Vagina (tissue), 2 donors: ENCODE measurements around the gene SORCS1.

Experiments
- POLR2A ChIP-seq, 2 donors: fragments of 450-650 bp; IDR thresholded peaks; one replicate each; pipeline ENCODE4 v1.6.1; 2017; ENCODE audit warnings: antibody characterized with exemption in 2 of 2, mild to moderate bottlenecking in 2 of 2, moderate library complexity in 2 of 2
- POLR2AphosphoS5 ChIP-seq, 2 donors: sonication (generic); formaldehyde crosslinking; IDR thresholded peaks; one replicate each; pipeline ENCODE4 v1.9.0; 2017; ENCODE audit warnings: antibody characterized with exemption in 2 of 2, mild to moderate bottlenecking in 2 of 2, low read depth in 1 of 2; ENCODE audit not compliant: insufficient read depth in 1 of 2
- TF ChIP-seq, protein P1 (sequence below), 3 experiments: fragments of 450-650 bp in 2 of 3; fragments of 200-600 bp in 1 of 3; sonication (generic) in 1 of 3; IDR thresholded peaks; one replicate each; pipeline ENCODE4 v1.5.1; 2017 to 2019; ENCODE audit warnings: antibody characterized with exemption in 3 of 3, mild to moderate bottlenecking in 2 of 3, moderate library complexity in 2 of 3

GRCh38 chr10:106982268-106982667, 182.2 kb downstream of the SORCS1 start:
- TF ChIP-seq, protein P1, sequence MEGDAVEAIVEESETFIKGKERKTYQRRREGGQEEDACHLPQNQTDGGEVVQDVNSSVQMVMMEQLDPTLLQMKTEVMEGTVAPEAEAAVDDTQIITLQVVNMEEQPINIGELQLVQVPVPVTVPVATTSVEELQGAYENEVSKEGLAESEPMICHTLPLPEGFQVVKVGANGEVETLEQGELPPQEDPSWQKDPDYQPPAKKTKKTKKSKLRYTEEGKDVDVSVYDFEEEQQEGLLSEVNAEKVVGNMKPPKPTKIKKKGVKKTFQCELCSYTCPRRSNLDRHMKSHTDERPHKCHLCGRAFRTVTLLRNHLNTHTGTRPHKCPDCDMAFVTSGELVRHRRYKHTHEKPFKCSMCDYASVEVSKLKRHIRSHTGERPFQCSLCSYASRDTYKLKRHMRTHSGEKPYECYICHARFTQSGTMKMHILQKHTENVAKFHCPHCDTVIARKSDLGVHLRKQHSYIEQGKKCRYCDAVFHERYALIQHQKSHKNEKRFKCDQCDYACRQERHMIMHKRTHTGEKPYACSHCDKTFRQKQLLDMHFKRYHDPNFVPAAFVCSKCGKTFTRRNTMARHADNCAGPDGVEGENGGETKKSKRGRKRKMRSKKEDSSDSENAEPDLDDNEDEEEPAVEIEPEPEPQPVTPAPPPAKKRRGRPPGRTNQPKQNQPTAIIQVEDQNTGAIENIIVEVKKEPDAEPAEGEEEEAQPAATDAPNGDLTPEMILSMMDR (IDR thresholded peaks at IDR 0.05): no peak
- TF ChIP-seq POLR2A (IDR thresholded peaks at IDR 0.05) (no peak), POLR2AphosphoS5 (IDR thresholded peaks at IDR 0.05; ENCODE audit: insufficient read depth in 1 of 2, low read depth in 1 of 2) (no peak)
